GM18499 (cell line): Measurements from ENCODE around the gene CD80.
"Not testable (repeated sequence)": the region's sequence is repeated elsewhere in the genome, so short reads cannot be mapped to it uniquely, and the experiment has no call there.

ENCODE experiments used
- ATAC-seq: cut with Tn5 transposase; IDR thresholded peaks from one replicate; pipeline ENCODE4 v1.9.1; 2021; ENCODE audit warnings: moderate number of reproducible peaks; ENCODE audit not compliant: insufficient read depth, unreplicated experiment

Gene CD80

DNA sequence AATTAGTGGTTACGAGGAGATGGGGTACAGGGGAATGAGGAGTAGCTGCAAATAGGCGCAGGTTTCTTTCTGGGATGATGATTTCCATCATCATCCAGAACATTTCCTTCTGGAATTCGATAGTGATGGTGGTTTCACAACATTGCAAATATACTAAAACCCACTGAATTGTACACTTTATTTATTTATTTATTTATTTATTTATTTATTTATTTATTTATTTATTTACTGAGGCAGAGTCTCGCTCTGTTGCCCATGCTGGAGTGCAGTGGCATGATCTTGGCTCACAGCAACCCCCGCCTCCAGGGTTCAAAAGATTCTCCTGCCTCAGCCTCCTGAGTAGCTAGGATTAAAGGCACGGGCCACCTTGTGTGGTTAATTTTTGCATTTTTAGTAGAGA, 6.5 kb downstream of the CD80 start:
- ATAC-seq, result not testable (repeated sequence)

DNA sequence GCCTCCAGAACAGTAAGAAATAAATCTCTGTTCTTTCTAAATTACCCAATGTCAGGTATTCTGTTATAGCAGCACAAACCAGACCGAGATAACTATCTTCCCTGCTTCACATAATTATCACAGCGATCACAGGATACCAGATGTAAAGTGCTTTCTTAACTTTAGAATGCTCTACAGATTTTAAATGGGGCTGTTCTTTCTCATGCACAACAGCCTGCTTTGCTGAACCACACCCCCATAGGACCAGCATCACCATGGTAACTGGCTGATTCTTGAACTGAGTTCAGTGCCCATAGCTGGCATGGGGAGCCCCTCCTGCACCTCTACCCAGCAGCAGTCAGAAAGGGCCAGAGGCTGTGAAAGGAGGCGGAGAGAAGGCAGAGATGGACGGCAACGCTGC, 7.8 kb downstream of the CD80 start:
- ATAC-seq, result no peak

DNA sequence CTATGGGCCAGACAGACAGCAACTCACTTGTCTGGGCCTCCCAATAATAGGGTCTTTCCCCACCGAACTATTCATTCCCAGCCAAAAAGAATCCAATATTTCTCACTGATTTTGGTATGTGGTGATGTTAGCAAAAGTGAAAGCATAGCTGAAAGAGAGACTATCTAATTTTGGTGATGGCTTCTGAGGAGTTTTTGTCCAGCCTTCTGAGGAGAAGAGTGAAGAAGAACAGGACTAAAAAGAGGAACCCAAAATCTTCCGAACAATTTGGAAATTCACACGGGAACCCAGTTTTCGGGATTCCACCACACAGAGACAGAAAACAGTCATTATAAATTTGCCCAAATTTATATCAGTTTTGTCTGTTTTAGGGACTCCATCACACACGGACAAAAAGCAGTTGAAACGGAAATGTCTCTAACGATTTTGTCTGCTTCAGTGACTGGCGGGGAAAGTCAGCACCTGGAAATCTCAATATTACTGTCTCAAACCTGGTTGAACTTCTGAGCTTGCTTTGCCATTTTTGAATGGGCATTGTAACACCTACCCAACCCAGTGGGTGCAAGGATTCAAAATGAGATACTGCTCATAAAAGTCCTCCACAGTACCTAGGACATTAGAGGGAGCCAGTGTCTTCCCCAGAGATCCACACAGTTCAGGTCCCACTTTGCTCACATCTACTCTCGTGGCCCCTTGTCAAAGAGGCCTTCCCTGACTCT, 9.1 kb downstream of the CD80 start:
- no peak for ATAC-seq

DNA sequence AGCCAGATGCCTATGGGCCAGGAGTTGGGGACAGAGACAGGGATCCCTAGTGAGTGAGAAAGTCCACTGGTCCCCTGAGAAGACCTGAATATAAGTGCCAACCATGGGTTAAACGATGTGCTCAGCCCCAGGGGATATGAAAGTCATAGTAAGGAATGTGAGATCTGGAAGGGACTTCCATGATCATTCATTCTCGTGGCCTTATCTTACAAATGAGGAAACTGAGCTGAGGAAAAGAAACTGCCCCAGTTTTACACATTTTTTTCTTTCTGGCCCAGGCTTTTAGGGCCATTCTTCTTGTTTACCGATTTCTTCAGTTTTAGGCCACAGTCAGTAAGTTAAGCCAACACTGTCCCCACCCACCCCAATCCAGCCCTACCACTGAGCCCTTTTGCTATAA, 11.1 kb downstream of the CD80 start:
- ATAC-seq, result no peak

DNA sequence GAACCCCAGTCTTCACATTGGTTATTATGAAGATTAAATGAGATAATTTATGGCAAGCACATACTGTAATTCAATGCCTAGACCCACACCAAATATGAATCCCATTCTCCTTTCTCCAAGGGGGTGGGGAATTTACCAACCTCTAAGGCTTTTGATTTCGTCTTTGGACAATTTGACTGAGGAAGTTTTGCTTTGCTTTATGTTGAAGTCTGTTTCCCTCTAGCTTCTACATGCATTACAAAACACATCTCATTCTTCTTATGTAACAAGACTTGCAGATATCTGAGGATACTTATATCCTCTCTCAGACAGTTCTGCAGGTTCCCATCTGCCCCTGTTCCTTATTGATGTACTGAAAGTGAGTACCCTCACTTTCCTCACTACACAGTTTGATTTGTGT, 12.2 kb downstream of the CD80 start:
- no peak for ATAC-seq

DNA sequence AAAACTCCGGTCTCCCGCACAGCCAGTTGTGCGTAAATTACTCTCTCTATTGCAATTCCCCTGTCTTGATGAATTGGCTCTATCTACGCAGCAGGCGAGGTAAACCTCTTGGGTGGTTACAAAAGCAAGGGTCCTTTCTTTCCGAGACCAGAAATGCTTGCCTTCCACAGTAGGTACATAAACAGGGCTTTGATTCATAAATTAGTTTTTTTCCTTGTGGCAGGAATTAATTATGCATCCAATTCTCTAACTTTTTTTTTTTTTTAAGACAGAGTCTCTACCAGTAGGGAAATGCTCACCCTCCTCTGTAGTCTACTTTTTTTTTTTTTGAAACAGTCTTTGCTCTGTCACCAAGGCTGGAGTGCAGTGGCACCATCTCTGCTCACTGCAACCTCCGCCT, 16.3 kb downstream of the CD80 start:
- no peak for ATAC-seq

DNA sequence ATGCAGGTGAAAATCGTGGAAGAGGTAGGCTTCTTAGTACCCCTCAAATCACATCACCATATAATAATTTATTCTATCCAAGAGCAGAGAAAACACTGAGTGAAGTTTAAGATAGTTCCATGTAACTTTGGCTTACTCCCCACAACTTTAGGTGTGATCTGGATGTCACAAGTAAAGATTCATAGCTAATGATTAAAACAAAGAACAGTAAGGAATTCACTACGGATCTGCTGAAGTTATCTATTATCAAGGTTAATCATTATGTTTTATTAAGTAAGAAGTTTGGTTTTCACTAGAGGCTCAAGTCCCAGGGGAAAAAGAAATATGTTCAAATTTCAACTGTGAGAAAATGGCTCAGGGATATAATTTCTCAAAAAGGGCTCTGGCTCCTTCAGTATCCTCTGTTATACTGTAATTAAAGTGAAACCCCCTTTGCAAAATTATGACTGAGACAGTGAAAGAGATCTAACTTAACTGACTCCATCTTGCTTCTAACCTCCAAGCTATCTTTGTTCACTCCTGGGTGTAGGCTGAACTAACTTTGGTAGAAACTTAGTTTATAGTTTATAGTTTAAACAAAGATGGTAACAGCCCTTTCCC, 17.1 kb downstream of the CD80 start:
- ATAC-seq, result no peak

DNA sequence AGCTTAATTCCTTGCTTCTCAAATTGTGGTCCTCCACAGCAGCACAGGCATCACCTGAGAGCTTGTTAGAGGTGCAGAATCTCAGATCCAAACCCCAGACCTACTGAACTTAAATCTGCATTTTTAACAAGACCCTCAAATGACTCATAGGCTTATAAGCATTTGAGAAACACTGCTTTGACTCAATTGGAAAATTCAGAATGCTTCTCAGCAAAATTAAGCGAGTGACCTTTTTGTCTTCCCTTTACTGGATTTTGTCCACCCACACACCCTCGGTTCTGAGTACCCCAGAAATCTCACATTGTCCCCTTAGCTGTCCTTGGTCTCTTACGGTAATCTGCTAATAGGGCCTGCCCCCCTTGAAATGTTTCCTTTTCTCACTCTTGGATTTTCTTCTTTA, 17.9 kb downstream of the CD80 start:
- ATAC-seq, result no peak

DNA sequence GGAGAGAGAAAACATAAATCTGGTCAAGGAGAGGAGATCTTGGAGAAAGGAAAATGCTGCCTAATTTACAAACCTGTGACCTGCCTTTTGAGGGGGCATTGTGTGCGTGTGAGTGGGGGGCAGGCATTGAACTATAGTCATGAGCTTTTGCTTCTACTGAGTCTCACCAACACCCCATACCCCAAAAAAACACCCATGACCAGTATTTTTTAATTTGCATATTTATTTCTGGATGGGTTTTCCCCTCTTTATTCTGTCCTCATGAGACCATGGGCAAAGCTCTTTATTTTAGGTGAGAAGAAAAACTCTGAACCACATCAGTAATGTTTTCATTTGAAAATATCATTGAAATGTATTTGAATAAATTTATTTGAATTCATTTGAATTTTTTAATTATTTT, 20.6 kb downstream of the CD80 start:
- no peak for ATAC-seq

DNA sequence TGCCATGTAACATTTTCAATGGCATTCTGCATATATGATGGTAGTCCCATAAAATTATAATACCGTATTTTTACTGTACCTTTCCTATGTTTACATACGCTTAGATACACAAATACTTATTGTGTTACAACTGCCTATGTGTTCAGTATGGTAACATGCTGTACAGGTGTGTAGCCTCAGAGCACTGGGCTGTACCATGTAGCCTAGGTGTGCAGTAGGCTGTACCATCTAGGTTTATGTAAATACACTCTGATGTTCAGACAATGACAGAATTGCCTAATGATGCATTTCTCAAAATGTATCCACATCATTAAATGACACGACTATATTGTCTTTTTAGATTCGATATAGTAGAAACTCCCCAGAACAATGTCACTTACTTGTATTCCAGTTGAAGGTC, 22.7 kb downstream of the CD80 start:
- ATAC-seq, result no peak

DNA sequence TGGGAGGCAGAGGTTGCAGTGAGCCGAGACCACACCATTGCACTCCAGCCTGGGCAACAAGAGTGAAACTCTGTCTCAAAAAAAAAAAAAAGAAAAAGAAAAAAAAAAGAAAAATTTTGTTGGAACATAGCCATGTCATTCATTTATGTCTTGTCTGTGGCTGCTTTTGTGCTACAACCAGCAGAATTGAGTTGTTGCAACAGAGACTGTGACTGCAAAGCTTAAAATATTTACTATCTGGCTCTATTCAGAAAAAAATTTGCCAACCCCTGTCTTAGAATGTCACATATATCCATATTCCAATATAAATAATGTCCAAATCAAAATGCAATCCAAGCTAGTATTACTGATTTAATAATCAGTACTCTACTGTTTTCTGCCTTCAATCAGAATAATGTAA, 25.1 kb downstream of the CD80 start:
- ATAC-seq, result no peak

DNA sequence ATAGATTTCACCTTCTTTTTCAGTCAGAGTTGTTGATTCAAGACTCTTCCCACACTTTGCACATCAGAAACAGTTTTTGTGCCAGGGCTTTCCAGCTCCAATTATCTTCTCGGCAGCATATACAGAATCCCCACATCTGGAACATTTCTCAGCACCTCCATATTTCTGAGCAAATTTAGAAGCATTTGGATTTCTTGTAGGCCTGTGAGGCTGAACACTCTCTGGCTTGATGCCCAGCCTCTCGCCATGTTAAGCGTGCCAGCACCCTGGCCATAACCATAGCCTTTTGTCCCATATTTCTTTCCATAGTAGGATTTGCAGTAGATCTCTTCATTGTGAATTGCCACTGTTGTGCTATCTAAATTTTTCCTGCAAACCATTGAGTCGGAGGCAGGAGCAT, 28.3 kb downstream of the CD80 start:
- no peak for ATAC-seq

DNA sequence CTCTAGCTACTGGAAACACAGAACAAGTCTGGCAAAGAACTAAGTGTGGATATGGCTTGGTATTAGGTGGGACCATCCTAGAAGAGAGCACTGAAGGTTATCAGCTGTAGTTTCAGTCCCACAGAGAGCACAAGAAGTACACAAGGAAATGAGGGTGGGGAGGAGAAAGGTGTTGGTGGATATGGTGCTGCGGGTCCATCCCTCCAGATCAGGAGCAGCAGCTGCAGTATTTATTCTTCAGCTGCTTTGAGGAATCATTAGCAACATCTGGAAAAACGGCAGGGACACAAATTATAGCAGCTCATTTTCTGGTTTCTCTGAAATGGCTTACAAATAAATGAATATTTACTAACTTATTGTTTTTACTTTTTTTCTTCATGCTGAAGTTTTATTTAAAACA, 29.0 kb downstream of the CD80 start:
- ATAC-seq, result no peak

DNA sequence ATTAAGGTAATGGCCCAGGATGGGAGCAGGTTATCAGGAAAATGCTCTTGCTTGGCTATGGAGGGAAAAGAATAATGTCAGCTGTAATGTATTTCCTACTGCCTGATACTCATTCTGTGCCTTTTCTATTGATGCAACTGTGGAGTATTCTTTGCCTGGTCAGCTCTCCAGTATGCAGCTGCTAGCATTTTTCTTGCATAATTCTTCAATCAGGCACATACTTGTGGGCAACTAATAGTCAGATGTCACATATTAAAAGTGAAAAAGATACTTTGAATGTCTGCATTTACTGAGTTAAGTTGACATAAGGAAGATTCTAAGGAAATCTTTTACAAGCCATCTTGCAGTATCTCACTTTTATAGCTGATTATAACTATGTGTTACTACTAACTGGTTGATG, 29.5 kb downstream of the CD80 start:
- ATAC-seq, result no peak

DNA sequence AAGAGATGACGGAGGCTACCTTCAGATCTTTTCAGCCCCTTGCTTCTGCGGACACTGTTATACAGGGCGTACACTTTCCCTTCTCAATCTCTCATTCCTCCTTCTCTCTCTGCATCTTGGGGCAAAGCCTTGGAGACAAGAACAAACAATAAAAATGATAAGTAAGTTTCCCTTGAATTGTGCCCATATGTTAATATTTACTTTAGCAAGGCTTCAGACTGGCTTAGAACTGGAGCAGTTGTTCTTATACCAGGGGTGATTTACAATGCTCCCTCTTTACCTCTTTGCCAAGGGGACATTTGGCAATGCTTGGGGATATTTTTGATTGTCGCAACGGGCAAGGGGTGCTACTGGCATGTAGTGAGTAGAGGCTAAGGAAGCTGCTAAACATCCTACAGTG, 31.7 kb downstream of the CD80 start:
- ATAC-seq, result no peak

DNA sequence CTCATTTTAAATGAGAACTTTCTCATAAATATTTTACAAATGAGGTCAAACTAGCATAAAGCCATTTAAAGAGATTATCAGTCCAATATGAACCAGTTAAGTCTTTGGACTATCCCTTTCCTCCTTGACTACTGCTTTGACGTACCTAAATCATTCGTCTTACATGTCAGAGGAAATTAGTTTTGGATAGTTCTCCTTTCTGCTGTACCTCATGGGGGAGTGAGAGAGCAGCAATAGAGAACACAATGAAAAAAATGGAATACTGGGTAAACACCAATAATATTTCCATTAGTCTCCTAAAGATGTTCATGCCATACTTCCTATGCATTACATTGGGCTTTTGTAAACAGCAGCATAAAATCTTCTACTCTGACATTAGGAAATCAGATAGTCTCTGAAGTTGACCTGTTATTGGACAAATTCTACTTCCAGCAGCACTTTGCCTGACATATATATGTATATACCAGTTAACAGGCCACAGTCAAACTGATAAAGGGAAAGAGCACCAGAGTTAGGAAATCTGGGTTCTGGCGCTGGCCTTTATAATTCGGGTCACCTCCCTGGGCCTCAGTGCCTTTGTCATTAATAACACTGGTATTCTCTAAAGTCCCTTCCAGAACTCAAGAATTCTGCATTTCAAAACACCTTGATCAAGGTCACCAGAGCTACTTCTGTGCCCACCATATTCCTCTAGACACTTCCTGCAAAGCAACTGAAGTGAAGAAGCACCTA, 34.3 kb downstream of the CD80 start:
- ATAC-seq, result no peak

DNA sequence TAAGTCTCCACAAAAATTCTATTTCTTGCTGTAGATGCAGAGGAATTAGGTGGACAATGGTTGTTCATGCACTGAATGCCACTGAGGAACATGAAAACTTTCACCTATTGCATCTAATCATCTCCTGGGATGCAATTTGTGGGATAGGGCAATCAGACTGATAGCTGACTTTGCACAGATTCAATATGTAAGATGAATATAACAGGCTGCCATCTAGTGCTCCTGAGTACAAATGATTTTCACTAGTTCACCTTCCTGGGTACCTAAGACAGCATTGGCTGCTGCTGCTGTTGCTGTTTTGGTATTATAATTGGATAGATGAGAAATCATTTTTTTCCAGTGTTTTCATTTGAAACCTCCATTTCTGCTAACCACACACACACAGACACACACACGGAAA, 41.4 kb downstream of the CD80 start:
- ATAC-seq, result no peak

DNA sequence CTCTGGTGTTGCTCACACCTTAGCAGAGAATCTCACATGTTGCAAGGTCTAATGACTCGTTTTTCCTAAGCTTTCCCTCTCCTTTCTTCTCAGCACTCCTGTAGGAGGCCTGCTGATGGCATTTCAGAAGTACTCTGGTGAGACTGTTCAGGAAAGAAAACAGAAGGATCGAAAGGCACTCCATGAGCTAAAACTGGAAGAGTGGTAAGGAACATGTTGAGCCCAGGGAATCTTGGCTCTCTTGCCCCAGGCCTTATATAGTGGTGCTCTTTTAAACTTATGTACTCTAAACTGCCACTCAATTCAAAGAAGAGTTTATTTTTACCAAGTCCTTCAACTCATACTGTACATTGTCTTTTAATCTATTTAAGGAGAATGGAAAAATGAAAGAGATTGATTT, 42.3 kb downstream of the CD80 start:
- no peak for ATAC-seq

DNA sequence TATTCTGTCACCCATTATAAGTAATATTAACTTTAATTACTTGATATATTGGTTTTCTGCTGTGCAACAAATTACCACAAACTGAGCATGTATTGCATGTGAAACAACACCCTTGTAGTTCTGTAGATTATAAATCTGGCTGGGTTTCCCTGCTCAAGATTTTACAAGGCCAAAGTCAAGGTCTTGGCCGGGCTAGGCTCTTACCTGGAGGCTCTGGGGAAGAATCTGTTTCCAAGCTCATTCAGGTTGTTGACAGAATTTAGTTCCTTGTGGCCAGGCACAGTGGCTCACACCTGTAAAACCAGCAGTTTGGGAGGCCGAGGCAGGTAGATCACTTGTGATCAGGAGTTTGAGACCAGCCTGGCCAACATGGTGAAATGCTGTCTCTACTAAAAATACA, 44.8 kb downstream of the CD80 start:
- no peak for ATAC-seq

DNA sequence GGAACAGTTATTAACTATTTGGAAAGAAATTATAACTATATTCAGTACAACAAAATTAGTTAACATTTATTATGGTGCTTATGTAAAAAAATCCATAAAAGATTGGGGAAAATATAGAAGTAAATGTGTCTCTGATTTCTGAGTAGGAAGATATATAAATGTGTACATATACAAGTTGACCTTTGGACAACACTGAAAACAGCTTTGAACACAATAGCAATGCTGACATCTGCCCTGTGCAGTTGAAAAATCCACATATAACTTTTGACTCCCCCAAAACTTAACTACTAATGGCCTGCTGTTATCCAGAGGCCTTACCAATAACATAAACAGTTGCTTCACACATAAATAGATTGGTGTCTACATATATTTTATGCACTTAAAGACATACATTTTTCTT, 48.7 kb downstream of the CD80 start:
- ATAC-seq, result no peak

DNA sequence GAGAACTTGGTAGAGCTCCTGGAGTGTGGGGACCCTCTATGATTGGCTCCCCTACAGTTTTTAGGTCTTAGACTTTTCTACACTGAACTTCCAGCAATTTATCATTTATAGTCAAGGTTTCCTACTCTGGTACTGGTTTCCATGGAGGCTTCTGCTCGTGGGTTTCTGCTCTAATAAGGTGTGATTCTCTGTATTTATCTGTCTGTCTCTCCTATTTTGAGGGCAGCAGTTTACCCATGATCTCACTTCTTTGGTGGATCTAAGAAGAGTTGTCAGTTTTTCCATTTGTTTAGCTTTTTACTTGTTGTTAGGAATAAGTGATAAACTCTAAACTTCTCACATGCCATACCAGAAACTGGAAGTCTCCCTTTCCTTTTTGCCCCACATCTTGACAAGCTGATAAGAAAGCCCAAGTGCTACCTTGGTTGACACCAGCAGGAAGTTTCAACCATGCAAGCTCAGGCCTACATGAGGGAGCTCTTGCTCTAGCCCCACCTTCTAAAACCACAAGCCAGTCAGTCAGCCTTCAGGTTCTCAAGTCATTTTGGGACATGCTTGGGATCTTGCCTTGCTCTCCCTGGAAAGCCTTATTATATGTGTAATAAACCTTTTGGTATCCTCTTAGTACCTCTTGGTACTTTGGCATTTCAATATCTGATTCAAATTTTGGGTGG, 51.1 kb downstream of the CD80 start:
- ATAC-seq, result no peak
